OCI-LY3 (cell line): Measurements from ENCODE around the gene KREMEN1.

ENCODE experiments used
- EZH2phosphoT487 ChIP-seq: fragments of 200-600 bp; shearing (Covaris generic); IDR thresholded peaks from 2 replicates; pipeline ENCODE4 v1.6.1; 2018; ENCODE audit warnings: antibody characterized with exemption, mixed run types, low read depth
- TF ChIP-seq, protein P1 (sequence below): fragments of 200-600, 300-600 bp; sonication (generic); IDR thresholded peaks from 2 replicates; pipeline ENCODE4 v1.5.1; 2014; ENCODE audit warnings: antibody characterized with exemption, low read length, low read depth

DNA sequence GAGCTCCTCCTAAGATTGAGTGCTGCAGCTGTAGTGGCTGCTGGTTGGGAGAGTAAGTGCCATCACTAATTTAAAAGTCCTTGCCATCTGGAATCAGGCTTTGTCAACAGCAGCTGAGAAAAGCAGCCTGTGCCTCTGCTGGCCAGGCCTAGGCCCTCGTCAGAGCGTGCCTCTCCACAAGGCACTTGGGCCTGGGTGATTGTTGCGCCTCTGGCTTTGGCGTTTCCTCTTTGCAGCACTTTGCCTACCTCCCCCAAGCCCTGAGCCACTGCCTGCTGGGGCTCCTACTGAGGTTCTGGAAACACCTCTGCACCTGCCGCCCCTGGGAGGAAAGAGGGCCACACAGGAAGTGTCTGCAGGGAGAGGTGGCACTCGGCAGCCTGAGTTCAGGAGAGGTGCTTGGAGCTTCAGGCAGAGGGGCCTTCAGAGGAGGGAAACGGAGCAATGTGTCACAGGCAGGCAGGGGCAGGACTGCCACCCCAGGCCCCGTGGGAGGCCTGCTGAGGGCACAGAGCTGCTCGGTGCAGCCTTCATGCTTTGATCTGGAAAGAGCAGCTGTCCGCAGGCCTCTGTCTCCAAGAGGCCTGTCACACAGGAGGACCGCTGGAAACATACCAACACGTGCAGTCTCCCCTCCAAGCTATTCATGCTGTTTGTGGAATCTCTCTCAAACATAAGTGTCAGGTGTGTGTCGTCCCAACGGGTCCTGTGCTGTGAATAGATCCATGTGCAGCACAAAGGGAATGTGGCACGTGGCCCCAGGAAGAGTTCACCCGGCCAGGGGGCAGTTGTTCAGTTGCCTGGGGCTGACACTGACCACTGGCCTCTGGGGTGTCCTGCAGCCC is 71.3 kb downstream of the KREMEN1 start:
- TF ChIP-seq, protein P1, sequence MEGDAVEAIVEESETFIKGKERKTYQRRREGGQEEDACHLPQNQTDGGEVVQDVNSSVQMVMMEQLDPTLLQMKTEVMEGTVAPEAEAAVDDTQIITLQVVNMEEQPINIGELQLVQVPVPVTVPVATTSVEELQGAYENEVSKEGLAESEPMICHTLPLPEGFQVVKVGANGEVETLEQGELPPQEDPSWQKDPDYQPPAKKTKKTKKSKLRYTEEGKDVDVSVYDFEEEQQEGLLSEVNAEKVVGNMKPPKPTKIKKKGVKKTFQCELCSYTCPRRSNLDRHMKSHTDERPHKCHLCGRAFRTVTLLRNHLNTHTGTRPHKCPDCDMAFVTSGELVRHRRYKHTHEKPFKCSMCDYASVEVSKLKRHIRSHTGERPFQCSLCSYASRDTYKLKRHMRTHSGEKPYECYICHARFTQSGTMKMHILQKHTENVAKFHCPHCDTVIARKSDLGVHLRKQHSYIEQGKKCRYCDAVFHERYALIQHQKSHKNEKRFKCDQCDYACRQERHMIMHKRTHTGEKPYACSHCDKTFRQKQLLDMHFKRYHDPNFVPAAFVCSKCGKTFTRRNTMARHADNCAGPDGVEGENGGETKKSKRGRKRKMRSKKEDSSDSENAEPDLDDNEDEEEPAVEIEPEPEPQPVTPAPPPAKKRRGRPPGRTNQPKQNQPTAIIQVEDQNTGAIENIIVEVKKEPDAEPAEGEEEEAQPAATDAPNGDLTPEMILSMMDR = no peak
- no peak for TF ChIP-seq EZH2phosphoT487
